Measurements from ENCODE around the gene PAX7. TPM values are rescaled to one million over a fixed set of nuclear protein-coding genes. Genes with fewer than 3 reads are reported as not detected.

The PAX7 gene
- total RNA-seq, 2 donors from 2014 or later = 0.32 TPM; not detected in 1

GRCh38 chr1:18726368-18726767 is 95.7 kb downstream of the PAX7 start:
- 21% methylated on average over 4 of the region's 4 CpGs for WGBS
- H3K27me3 ChIP-seq (replicated peaks; ENCODE audit: insufficient read depth) = peaks cover 6% of the 10 kb centered on the region

GRCh38 chr1:18727956-18728355 is 97.3 kb downstream of the PAX7 start:
- no peaks in the 10 kb centered on the region for H3K4me1 ChIP-seq (replicated peaks)
- WGBS = 67% methylated on average over 15 of the region's 15 CpGs
- no peaks in the 10 kb centered on the region for H3K9me3 ChIP-seq
- intact Hi-C loops (cut with DNase I) = no loop called here
- H3K4me3 ChIP-seq = no peak overlapping the region
- H3K36me3 ChIP-seq = no peaks in the 10 kb centered on the region
- TF ChIP-seq POLR2A (IDR thresholded peaks at IDR 0.05) = no peak
- TF ChIP-seq CTCF (IDR thresholded peaks at IDR 0.05) = no peak
- TF ChIP-seq POLR2AphosphoS5 (IDR thresholded peaks at IDR 0.05) = no peak
- DNase-seq (ENCODE audit: low spot score) = no peak
- no peak overlapping the region for H3K27ac ChIP-seq
- peaks cover 6% of the 10 kb centered on the region for H3K27me3 ChIP-seq (replicated peaks; ENCODE audit: insufficient read depth)

More at GRCh38 chr1:18726368-18726767, 95.7 kb downstream of the PAX7 start:
- Histone ChIP-seq H3K4me1 (replicated peaks) (no peaks in the 10 kb centered on the region), H3K4me3 (no peak overlapping the region), H3K9me3 (no peaks in the 10 kb centered on the region), H3K36me3 (no peaks in the 10 kb centered on the region), H3K27ac (no peak overlapping the region)
- intact Hi-C loops (cut with DNase I) = no loop called here
- no peak for TF ChIP-seq POLR2A (IDR thresholded peaks at IDR 0.05)
- TF ChIP-seq CTCF (IDR thresholded peaks at IDR 0.05) = no peak
- no peak for TF ChIP-seq POLR2AphosphoS5 (IDR thresholded peaks at IDR 0.05)
- DNase-seq (ENCODE audit: low spot score) = no peak

- Histone ChIP-seq H3K4me3 (no peak overlapping the region), H3K27ac (no peak overlapping the region), H3K27me3 (replicated peaks; ENCODE audit: insufficient read depth) (no peaks in the 10 kb centered on the region), H3K9me3 (no peaks in the 10 kb centered on the region), H3K4me1 (replicated peaks) (no peaks in the 10 kb centered on the region), H3K36me3 (no peaks in the 10 kb centered on the region)
- 79% methylated on average over 8 of the region's 8 CpGs for WGBS
- intact Hi-C loops (cut with DNase I) = no loop called here
- TF ChIP-seq POLR2AphosphoS5 (IDR thresholded peaks at IDR 0.05) (no peak), POLR2A (IDR thresholded peaks at IDR 0.05) (no peak), CTCF (IDR thresholded peaks at IDR 0.05) (no peak)
- no peak for DNase-seq (ENCODE audit: low spot score)
Measured at GRCh38 chr1:18730321-18730720, 99.7 kb downstream of the PAX7 start.

- intact Hi-C loops (cut with DNase I) = no loop called here
- H3K36me3 ChIP-seq = no peaks in the 10 kb centered on the region
- WGBS = 67% methylated on average over 6 of the region's 6 CpGs
Measured at GRCh38 chr1:18731148-18731547, 100.5 kb downstream of the PAX7 start.

More at GRCh38 chr1:18731148-18731547, 100.5 kb downstream of the PAX7 start:
- no peaks in the 10 kb centered on the region for H3K4me1 ChIP-seq (replicated peaks)
- TF ChIP-seq POLR2A (IDR thresholded peaks at IDR 0.05) = no peak
- TF ChIP-seq POLR2AphosphoS5 (IDR thresholded peaks at IDR 0.05) = no peak
- no peak for TF ChIP-seq CTCF (IDR thresholded peaks at IDR 0.05)
- no peaks in the 10 kb centered on the region for H3K27me3 ChIP-seq (replicated peaks; ENCODE audit: insufficient read depth)
- no peak overlapping the region for H3K27ac ChIP-seq
- H3K9me3 ChIP-seq = no peaks in the 10 kb centered on the region
- DNase-seq (ENCODE audit: low spot score) = no peak
- H3K4me3 ChIP-seq = no peak overlapping the region

All from prostate gland (tissue), 2 donors.